DND-41 (cell line): ENCODE measurements around the gene RGS1.

Experiments
- EZH2 ChIP-seq: IDR thresholded peaks from 3 replicates; pipeline ENCODE4 v1.6.1; 2012; ENCODE audit warnings: borderline replicate concordance, low read depth, mild to moderate bottlenecking, moderate library complexity, low read length, inconsistent platforms; ENCODE audit not compliant: severe bottlenecking
- TF ChIP-seq, protein P1 (sequence below): IDR thresholded peaks from 2 replicates; pipeline ENCODE4 v1.5.1; 2012; ENCODE audit warnings: borderline replicate concordance, low read length, moderate library complexity, mild to moderate bottlenecking; ENCODE audit not compliant: poor library complexity, severe bottlenecking; ENCODE audit errors: extremely low read depth

DNA sequence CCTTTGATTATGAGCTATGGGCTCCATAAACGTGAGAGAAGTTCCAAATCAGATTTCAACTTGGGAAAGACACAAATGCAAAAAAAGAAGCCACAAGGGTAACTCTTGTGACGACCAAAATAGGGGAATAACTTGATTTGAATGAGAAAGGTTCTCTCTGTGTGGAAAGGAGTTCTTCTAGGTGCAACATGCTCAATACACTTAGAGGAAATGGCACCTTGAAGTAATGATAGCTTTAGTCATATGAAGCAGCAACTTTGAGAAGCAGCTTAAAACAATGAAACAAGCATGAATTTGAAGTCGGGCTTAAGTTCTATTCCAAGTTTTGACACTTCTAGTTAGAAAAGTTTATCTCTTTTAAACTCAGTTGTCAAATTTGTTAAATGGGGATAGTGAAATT lies 21.8 kb upstream of the RGS1 start:
- TF ChIP-seq, protein P1, sequence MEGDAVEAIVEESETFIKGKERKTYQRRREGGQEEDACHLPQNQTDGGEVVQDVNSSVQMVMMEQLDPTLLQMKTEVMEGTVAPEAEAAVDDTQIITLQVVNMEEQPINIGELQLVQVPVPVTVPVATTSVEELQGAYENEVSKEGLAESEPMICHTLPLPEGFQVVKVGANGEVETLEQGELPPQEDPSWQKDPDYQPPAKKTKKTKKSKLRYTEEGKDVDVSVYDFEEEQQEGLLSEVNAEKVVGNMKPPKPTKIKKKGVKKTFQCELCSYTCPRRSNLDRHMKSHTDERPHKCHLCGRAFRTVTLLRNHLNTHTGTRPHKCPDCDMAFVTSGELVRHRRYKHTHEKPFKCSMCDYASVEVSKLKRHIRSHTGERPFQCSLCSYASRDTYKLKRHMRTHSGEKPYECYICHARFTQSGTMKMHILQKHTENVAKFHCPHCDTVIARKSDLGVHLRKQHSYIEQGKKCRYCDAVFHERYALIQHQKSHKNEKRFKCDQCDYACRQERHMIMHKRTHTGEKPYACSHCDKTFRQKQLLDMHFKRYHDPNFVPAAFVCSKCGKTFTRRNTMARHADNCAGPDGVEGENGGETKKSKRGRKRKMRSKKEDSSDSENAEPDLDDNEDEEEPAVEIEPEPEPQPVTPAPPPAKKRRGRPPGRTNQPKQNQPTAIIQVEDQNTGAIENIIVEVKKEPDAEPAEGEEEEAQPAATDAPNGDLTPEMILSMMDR, result no peak
- no peak for TF ChIP-seq EZH2
